Epithelial cell of proximal tubule (primary cell): Measurements from ENCODE around the gene IGSF9B. TPM values are rescaled to one million over a fixed set of nuclear protein-coding genes. Genes with fewer than 3 reads are reported as not detected.

ENCODE experiments used
- DNase-seq: peaks from one replicate; pipeline ENCODE4 v3.0.0-alpha.2; 2011; ENCODE audit warnings: low read depth
- H3K4me3 ChIP-seq: 2 replicates; pipeline ENCODE4 v1.5.1; 2011; ENCODE audit warnings: low read depth, mild to moderate bottlenecking, low read length
- CTCF ChIP-seq: conservative IDR thresholded peaks from 2 replicates; pipeline ENCODE4 v1.5.1; 2012; ENCODE audit warnings: low read depth, mild to moderate bottlenecking, low read length
- total RNA-seq: library from RNA; depleted of rRNA; stranded (reverse); fragments of >200 nt; gene quantifications from 2 replicates; pipeline ENCODE4 v1.2.3, GENCODE V29; 2015

Gene IGSF9B
- total RNA-seq, 1 donor from 2014 or later = 1.0 TPM

- no peak for DNase-seq
- H3K4me3 ChIP-seq = no peak overlapping the region
- TF ChIP-seq CTCF = no peak
These were observed 35.7 kb downstream of the IGSF9B start for GRCh38 chr11:133921026-133921425.

GRCh38 chr11:133920109-133920990 is 36.4 kb downstream of the IGSF9B start:
- no peak overlapping the region for H3K4me3 ChIP-seq
- DNase-seq = no peak
- TF ChIP-seq CTCF = no peak

GRCh38 chr11:133919330-133920108 is 37.2 kb downstream of the IGSF9B start:
- no peak for TF ChIP-seq CTCF
- H3K4me3 ChIP-seq = no peak overlapping the region
- DNase-seq = no peak

GRCh38 chr11:133918608-133919260 is 38.0 kb downstream of the IGSF9B start:
- DNase-seq = no peak
- no peak for TF ChIP-seq CTCF
- no peak overlapping the region for H3K4me3 ChIP-seq

GRCh38 chr11:133917921-133918607 is 38.7 kb downstream of the IGSF9B start:
- no peak for DNase-seq
- H3K4me3 ChIP-seq = no peak overlapping the region
- no peak for TF ChIP-seq CTCF

GRCh38 chr11:133916784-133917440 is 39.9 kb downstream of the IGSF9B start:
- H3K4me3 ChIP-seq = no peak overlapping the region
- DNase-seq = no peak
- TF ChIP-seq CTCF = no peak
